Measurements from ENCODE around the gene S1PR5. TPM values are rescaled to one million over a fixed set of nuclear protein-coding genes. Genes with fewer than 3 reads are reported as not detected.

The S1PR5 gene
- total and polyA plus RNA-seq, 2 of the 8 experiments (the other 6 are each of a cell fraction or from before 2014, with no cell fraction given) = 2.4 to 8.6 TPM

DNA sequence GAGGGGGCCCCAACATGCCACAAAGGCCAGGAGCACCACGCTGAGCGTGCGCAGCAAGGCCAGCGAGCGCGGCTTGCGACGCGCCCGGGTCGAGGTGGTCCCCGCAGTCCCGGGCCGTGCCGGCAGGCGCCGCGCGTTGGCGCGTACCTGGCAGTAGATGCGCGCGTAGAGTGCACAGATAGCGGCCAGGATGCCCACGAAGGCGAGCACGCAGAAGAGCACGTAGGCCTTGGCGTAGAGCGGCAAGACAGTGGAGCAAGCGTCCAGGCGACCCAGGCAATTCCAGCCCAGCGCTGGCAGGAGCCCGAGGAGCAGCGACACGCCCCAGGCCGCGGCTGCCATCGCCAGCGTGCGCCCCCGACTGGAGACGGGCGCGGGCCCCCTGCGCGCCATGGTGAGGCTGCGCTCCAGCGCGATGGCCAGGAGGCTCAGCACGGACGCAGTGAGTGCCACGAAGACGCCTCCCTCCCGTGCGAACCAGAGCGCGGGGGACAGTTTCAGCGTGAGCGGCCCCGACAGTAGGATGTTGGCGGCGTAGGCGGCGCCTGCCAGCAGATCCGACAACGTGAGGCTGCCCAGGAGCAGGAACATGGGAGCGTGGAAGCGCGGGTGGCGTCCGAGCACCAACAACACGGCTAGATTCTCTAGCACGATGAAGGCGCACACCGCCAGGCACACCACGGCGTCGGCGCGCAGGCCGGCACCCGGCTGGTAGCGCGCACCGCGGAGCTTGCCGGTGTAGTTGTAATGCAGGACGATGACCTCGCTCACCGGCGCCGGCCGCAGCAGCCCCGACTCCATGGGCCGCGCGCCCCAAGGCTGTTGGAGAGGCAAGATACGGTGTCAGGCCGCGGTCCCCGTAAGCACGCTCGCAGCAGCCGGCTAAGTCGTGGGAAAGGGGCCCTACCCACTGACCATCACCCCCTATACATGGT lies 2.8 kb downstream of the S1PR5 start (continued):
- peak in 1 of 2 experiments; percentile 60; a peak in 1 of 4 replicates for TF ChIP-seq HDAC2 (IDR thresholded peaks at IDR 0.05; ENCODE audit: borderline replicate concordance in 1 of 2, low read depth in 2 of 2, low read length in 2 of 2)
- peak; percentile 79; the same call in 1 of the 2 replicates for TF ChIP-seq TEAD4 (IDR thresholded peaks at IDR 0.05; ENCODE audit: low read depth, low read length)
- no peak for TF ChIP-seq EGR1 (IDR thresholded peaks at IDR 0.05; ENCODE audit: borderline replicate concordance, low read depth, low read length)
- TF ChIP-seq EZH2 (IDR thresholded peaks at IDR 0.05; ENCODE audit: low read depth, low read length, severe bottlenecking) = peak; percentile 88
- TF ChIP-seq, protein P1, sequence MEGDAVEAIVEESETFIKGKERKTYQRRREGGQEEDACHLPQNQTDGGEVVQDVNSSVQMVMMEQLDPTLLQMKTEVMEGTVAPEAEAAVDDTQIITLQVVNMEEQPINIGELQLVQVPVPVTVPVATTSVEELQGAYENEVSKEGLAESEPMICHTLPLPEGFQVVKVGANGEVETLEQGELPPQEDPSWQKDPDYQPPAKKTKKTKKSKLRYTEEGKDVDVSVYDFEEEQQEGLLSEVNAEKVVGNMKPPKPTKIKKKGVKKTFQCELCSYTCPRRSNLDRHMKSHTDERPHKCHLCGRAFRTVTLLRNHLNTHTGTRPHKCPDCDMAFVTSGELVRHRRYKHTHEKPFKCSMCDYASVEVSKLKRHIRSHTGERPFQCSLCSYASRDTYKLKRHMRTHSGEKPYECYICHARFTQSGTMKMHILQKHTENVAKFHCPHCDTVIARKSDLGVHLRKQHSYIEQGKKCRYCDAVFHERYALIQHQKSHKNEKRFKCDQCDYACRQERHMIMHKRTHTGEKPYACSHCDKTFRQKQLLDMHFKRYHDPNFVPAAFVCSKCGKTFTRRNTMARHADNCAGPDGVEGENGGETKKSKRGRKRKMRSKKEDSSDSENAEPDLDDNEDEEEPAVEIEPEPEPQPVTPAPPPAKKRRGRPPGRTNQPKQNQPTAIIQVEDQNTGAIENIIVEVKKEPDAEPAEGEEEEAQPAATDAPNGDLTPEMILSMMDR (IDR thresholded peaks at IDR 0.05; ENCODE audit: control extremely low read depth in 1 of 3, insufficient read depth in 1 of 3, low read depth in 1 of 3, low read length in 3 of 3) = peak; percentile 46 to 77 (median 60)
- no peak for TF ChIP-seq SP1 (IDR thresholded peaks at IDR 0.05; ENCODE audit: low read depth, low read length)

All from H1 (cell line).